Measurements from ENCODE around the gene PRKCB.
"Not testable (repeated sequence)": the region's sequence is repeated elsewhere in the genome, so short reads cannot be mapped to it uniquely, and the experiment has no call there.

PRKCB gene

GRCh38 chr16:23907903-23908302 lies 72.1 kb downstream of the PRKCB start:
- TF ChIP-seq CTCF (IDR thresholded peaks at IDR 0.05; ENCODE audit: insufficient read depth, low read depth, low read length, missing control alignments): no peak
- no peak for DNase-seq (ENCODE audit: low read depth)
- H3K4me3 ChIP-seq (ENCODE audit: low read depth, low read length): no peak overlapping the region

GRCh38 chr16:23908790-23909189 lies 73.0 kb downstream of the PRKCB start:
- no peak for TF ChIP-seq CTCF (IDR thresholded peaks at IDR 0.05; ENCODE audit: insufficient read depth, low read depth, low read length, missing control alignments)
- no peak for DNase-seq (ENCODE audit: low read depth)
- no peak overlapping the region for H3K4me3 ChIP-seq (ENCODE audit: low read depth, low read length)

GRCh38 chr16:23909792-23910418 lies 74.1 kb downstream of the PRKCB start:
- no peak for TF ChIP-seq CTCF (IDR thresholded peaks at IDR 0.05; ENCODE audit: insufficient read depth, low read depth, low read length, missing control alignments)
- no peak for DNase-seq (ENCODE audit: low read depth)

GRCh38 chr16:23914946-23915530 lies 79.3 kb downstream of the PRKCB start:
- no peak for DNase-seq (ENCODE audit: low read depth)
- H3K4me3 ChIP-seq (ENCODE audit: low read depth, low read length): no peak overlapping the region
- TF ChIP-seq CTCF (IDR thresholded peaks at IDR 0.05; ENCODE audit: insufficient read depth, low read depth, low read length, missing control alignments): no peak

More at GRCh38 chr16:23909792-23910418, 74.1 kb downstream of the PRKCB start:
- H3K4me3 ChIP-seq (ENCODE audit: low read depth, low read length): no peak overlapping the region

GRCh38 chr16:23916552-23916951 lies 80.8 kb downstream of the PRKCB start:
- not testable (repeated sequence) for DNase-seq (ENCODE audit: low read depth); H3K4me3 ChIP-seq (ENCODE audit: low read depth, low read length)

- no peak overlapping the region for H3K4me3 ChIP-seq (ENCODE audit: low read depth, low read length)
- no peak for TF ChIP-seq CTCF (IDR thresholded peaks at IDR 0.05; ENCODE audit: insufficient read depth, low read depth, low read length, missing control alignments)
- peak; percentile 82 for DNase-seq (ENCODE audit: low read depth)
Observed at GRCh38 chr16:23917621-23918020, 81.8 kb downstream of the PRKCB start.

GRCh38 chr16:23920446-23920845 lies 84.7 kb downstream of the PRKCB start:
- DNase-seq (ENCODE audit: low read depth): no peak

More at GRCh38 chr16:23920446-23920845, 84.7 kb downstream of the PRKCB start:
- no peak for TF ChIP-seq CTCF (IDR thresholded peaks at IDR 0.05; ENCODE audit: insufficient read depth, low read depth, low read length, missing control alignments)
- H3K4me3 ChIP-seq (ENCODE audit: low read depth, low read length): no peak overlapping the region
